Gastrocnemius medialis (tissue), 4 donors: ENCODE results near the gene SELENOI. TPM values are rescaled to one million over a fixed set of nuclear protein-coding genes. Genes with fewer than 3 reads are reported as not detected.

ENCODE experiments used
- ATAC-seq, 2 donors: fragments of 150-250 bp; one replicate each; pipeline ENCODE4 v1.9.1; 2016
- DNase-seq, 2 donors: peaks; one replicate each; pipeline ENCODE4 v3.0.0-alpha.2; 2019
- H3K27ac ChIP-seq, 4 donors: fragments of 200-600 bp; sonication (generic); 1 replicate in 1 of 4; 2 replicates in 3 of 4; pipeline ENCODE4 v1.5.1; 2016 to 2018; ENCODE audit warnings: mild to moderate bottlenecking in 2 of 4, moderate library complexity in 1 of 4
- H3K27me3 ChIP-seq, 3 donors: fragments of 200-600 bp; sonication (generic) in 2 of 3; 1 replicate in 1 of 3; 2 replicates in 2 of 3; pipeline versions ENCODE4 v1.5.1 to v1.6.0; 2016 to 2019; ENCODE audit warnings: mild to moderate bottlenecking in 1 of 3, moderate library complexity in 1 of 3
- H3K36me3 ChIP-seq, 2 donors: fragments of 200-600 bp; sonication (generic) in 1 of 2; one replicate each; pipeline ENCODE4 v1.5.1; 2017 to 2018
- H3K4me1 ChIP-seq, 2 donors: fragments of 200-600 bp; sonication (generic) in 1 of 2; one replicate each; pipeline ENCODE4 v1.5.1; 2016 to 2017; ENCODE audit warnings: mild to moderate bottlenecking in 2 of 2
- H3K4me3 ChIP-seq, 4 donors: fragments of 200-600 bp; sonication (generic) in 3 of 4; 1 replicate in 1 of 4; 2 replicates in 3 of 4; pipeline ENCODE4 v1.5.1; 2016 to 2019; ENCODE audit warnings: mild to moderate bottlenecking in 2 of 4
- H3K9me3 ChIP-seq, 3 donors: fragments of 200-600 bp; sonication (generic) in 2 of 3; 1 replicate in 1 of 3; 2 replicates in 2 of 3; pipeline ENCODE4 v1.5.1; 2016 to 2019
- POLR2A ChIP-seq, 2 donors: fragments of 450-650 bp; IDR thresholded peaks; one replicate each; pipeline ENCODE4 v1.6.1; 2017; ENCODE audit warnings: antibody characterized with exemption in 2 of 2, mild to moderate bottlenecking in 2 of 2, moderate library complexity in 2 of 2
- in situ Hi-C, 4 donors: fragments of 200-750 bp; cut with MboI; loops; one replicate each; pipeline versions ENCODE4 v1.15.0 to v1.8.0; 2017; ENCODE audit warnings: low sequenced_read_pairs in 4 of 4
- intact Hi-C: fragments of 100-400 bp; cut with DNase I; formaldehyde crosslinking; loops from one replicate; pipeline ENCODE4 v1.15.1; 2023; ENCODE audit warnings: low total_unique reads
- total RNA-seq, 4 donors: library from RNA; depleted of rRNA; stranded (reverse); fragments of >200 nt; gene quantifications; one replicate each; pipeline versions ENCODE4 v1.1.0 to v1.2.3, GENCODE V29; 2016
- TF ChIP-seq, protein P1 (sequence below), 5 experiments: fragments of 450-650 bp in 3 of 5; fragments of 200-600 bp in 2 of 5; sonication (generic) in 2 of 5; IDR thresholded peaks in 4 of 5; conservative IDR thresholded peaks in 1 of 5; 1 replicate in 4 of 5; 2 replicates in 1 of 5; pipeline ENCODE4 v1.5.1; 2016 to 2019; ENCODE audit warnings: antibody characterized with exemption in 5 of 5, mild to moderate bottlenecking in 3 of 5, moderate library complexity in 3 of 5

Gene SELENOI
- total RNA-seq, 4 donors from 2014 or later, result 8.5 to 30.6 (median 17.0) TPM

DNA sequence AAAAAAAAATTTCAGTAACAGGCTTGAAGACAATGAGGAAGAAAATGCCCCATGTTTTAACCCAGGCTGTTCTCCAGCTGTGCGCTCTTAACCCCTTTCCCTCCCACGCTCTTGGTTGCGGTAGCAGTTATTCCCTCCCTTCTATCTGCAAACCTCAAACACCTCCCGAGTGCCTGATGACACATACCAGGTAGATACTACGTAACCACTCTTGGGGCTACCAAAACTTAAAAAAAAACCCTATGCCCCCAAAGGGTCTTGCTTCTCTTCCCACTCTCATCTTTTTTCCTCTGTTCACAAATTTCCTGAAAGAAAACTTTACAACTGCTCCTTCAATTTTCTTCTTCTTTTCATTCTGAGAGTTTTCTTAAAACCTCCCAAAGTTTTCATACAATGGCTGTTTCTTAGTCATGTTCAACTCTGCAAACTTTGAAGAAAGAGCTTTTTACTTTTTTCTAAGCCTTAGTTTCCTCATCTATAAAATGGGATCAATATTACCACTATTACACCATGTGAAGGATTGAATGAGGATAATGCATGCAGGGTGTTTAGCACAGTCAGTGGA, 50.9 kb downstream of the SELENOI start:
- intact Hi-C loops, result no loop called here
- in situ Hi-C loops, result no loop called here
- TF ChIP-seq, protein P1, sequence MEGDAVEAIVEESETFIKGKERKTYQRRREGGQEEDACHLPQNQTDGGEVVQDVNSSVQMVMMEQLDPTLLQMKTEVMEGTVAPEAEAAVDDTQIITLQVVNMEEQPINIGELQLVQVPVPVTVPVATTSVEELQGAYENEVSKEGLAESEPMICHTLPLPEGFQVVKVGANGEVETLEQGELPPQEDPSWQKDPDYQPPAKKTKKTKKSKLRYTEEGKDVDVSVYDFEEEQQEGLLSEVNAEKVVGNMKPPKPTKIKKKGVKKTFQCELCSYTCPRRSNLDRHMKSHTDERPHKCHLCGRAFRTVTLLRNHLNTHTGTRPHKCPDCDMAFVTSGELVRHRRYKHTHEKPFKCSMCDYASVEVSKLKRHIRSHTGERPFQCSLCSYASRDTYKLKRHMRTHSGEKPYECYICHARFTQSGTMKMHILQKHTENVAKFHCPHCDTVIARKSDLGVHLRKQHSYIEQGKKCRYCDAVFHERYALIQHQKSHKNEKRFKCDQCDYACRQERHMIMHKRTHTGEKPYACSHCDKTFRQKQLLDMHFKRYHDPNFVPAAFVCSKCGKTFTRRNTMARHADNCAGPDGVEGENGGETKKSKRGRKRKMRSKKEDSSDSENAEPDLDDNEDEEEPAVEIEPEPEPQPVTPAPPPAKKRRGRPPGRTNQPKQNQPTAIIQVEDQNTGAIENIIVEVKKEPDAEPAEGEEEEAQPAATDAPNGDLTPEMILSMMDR (IDR thresholded peaks at IDR 0.05 in 4 of 5, conservative IDR thresholded peaks at IDR 0.05 in 1 of 5), result no peak
- no peak for TF ChIP-seq POLR2A (IDR thresholded peaks at IDR 0.05)

DNA sequence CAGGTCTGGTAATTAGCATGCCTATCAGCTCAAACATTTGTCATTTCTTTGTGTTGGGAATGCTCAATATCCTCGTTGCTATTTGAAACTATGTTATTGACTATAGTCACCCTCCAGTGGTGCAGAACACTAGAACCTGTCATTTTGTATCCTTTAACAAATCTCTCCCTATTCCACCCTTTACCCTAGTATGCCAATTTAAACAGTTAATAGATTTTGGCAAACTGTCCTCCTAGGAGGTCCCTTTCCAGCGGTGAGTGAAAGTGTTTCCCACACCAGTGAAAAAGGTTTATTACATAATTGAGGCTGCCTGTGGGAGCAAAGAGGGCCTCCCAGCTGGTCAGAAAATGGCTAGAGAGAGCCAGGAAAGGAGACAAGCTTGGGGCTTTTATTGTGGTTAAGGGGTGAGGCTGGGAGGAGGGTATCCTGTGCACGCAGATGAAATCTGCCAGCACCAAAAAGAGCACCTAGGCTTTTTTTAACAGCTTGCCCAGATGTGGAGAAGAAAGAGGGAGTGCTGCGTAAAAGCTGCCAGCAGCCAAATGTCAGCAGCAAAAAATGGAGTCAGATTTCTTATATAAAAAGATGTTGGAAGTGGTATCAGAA, 53.9 kb downstream of the SELENOI start:
- H3K27me3 ChIP-seq, result no peaks in the 10 kb centered on the region
- H3K4me3 ChIP-seq, result no peak overlapping the region
- no peak for TF ChIP-seq POLR2A (IDR thresholded peaks at IDR 0.05)
- TF ChIP-seq, protein P1 (IDR thresholded peaks at IDR 0.05 in 4 of 5, conservative IDR thresholded peaks at IDR 0.05 in 1 of 5), result no peak
- no peak for DNase-seq
- H3K9me3 ChIP-seq, result no peaks in the 10 kb centered on the region
- H3K36me3 ChIP-seq, result no peaks in the 10 kb centered on the region
- intact Hi-C loops (no loop called here), in situ Hi-C loops (no loop called here)
- H3K4me1 ChIP-seq, result peaks cover 4 to 6% of the 10 kb centered on the region in 2 donors
- ATAC-seq, result no peak
- H3K27ac ChIP-seq, result no peak overlapping the region

More for the DNA sequence above, 50.9 kb downstream of the SELENOI start:
- Histone ChIP-seq H3K27ac (no peak overlapping the region), H3K36me3 (peaks cover 0 to under 1% of the 10 kb centered on the region in 2 donors), H3K4me1 (peaks cover 4 to 10% of the 10 kb centered on the region in 2 donors), H3K4me3 (no peak overlapping the region), H3K9me3 (no peaks in the 10 kb centered on the region), H3K27me3 (no peaks in the 10 kb centered on the region)
- DNase-seq (no peak), ATAC-seq (no peak)

DNA sequence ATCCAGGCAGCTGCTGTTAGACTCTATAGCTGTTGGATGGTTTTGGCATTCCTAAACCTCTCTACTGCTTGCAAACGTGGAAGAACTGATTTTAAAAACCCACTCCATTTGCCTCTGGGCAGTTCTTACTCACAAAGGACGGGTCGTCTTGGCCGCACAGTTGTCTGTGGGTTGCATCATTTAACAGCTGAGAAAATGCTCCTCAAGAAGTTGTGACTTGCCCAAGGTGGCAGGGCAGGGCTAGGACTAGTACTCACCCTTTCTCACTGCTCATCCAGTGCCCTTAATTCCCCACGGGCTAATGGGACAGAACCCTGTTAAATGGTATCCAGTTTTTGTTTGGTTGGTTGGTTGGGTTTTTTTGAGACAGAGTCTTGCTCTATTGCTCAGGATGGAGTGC, 54.8 kb downstream of the SELENOI start:
- intact Hi-C loops (no loop called here), in situ Hi-C loops (no loop called here)
- DNase-seq, result no peak
- H3K9me3 ChIP-seq, result no peaks in the 10 kb centered on the region
- H3K36me3 ChIP-seq, result no peaks in the 10 kb centered on the region
- peaks cover 4 to 6% of the 10 kb centered on the region in 2 donors for H3K4me1 ChIP-seq
- H3K27ac ChIP-seq, result no peak overlapping the region
- H3K4me3 ChIP-seq, result no peak overlapping the region
- TF ChIP-seq, protein P1 (IDR thresholded peaks at IDR 0.05 in 4 of 5, conservative IDR thresholded peaks at IDR 0.05 in 1 of 5), result no peak
- no peak for TF ChIP-seq POLR2A (IDR thresholded peaks at IDR 0.05)
- ATAC-seq, result no peak
- no peaks in the 10 kb centered on the region for H3K27me3 ChIP-seq

DNA sequence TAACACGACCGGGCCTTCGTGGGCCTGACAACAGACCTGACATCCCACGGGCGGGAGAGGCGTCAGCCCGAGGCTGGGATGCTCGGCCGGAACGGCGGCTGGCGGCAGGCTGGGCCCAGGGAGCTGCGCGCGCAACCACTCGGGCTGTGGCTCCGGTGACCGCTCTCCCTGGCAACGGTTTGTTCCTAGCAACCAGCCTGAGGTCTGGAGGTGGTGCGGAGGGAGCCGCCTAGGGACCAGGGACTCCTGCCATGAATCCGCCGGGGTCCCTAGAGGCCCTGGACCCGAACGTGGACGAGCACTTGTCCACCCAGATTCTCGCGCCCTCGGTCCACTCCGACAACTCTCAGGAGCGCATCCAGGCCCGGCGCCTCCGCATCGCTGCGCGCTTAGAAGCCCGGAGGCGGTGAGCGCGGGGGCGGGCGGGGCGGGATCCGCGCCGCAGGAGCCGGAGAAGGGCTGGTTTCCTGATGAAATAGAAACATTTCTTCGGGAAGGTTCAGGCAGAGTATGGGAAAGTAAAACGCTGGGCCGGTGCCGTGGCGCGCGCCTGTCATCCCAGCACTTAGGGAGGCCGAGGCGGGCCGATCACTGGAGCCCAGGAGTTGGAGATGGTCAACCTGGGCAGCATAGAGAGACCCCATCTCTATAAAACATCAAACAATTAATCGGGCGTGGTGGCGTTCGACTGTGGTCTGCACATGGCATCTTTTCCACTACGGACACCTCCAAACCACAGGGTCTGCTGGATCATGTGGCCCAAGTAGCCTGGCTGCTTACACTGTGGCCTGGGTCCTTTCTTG, 56.0 kb downstream of the SELENOI start, which contains the start of gene DRC1:
Gene DRC1 (plus strand): TSS at position 182 of the 803 bp plus-strand sequence. CDS start 70 bp downstream, at position 252.
- ATAC-seq (peak in 1 of 2 donors; percentile 52), DNase-seq (peak; percentile 3 to 14)
- no peaks in the 10 kb centered on the region for H3K9me3 ChIP-seq
- H3K36me3 ChIP-seq, result no peaks in the 10 kb centered on the region
- H3K4me1 ChIP-seq, result peaks cover 4 to 6% of the 10 kb centered on the region in 2 donors
- H3K27me3 ChIP-seq, result no peaks in the 10 kb centered on the region
- in situ Hi-C loops (no loop called here), intact Hi-C loops (no loop called here)
- no peak for TF ChIP-seq POLR2A (IDR thresholded peaks at IDR 0.05)
- TF ChIP-seq, protein P1 (IDR thresholded peaks at IDR 0.05 in 4 of 5, conservative IDR thresholded peaks at IDR 0.05 in 1 of 5), result no peak
- H3K4me3 ChIP-seq, result peak within 1 kb of the TSS in 2 of 4 donors; percentile 7 to 20
- H3K27ac ChIP-seq, result no peak within 1 kb of the TSS
